Measurements from ENCODE around the gene CCDC51. TPM values are rescaled to one million over a fixed set of nuclear protein-coding genes. Genes with fewer than 3 reads are reported as not detected.

CCDC51 gene
- total RNA-seq, 1 donor from 2014 or later, result 11.5 TPM

DNA sequence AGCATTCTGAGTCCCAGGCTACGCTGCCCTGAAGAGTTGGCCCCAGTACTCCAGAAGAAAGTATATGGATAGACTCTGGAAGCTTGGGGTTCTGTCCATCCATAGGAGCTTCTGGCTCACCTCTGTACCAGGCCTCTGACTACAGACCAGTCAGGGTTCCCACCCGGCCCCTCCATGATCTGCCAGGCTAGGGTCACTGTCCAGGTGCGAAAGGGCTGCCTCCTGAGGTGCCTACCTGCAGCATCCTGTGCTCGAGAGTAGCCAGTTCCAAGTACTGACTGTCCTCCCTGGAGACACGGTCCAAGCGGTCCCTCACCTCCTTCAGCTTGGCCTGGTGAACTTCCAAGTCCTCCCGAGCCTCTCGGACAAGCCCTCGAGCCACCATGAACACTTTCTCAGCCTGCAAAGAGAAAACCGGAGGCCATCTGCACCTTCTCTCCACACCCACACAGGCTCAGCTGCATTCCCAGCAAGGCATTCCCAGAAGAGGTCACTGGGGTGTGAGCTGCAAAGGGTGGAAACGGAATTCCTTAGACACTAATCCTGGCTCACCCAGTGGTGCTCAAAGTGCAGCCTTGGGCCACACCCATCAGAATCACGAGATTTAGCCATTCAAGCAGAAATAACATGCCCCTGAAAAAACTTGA is 6.3 kb downstream of the CCDC51 start:
- no peak for DNase-seq

DNA sequence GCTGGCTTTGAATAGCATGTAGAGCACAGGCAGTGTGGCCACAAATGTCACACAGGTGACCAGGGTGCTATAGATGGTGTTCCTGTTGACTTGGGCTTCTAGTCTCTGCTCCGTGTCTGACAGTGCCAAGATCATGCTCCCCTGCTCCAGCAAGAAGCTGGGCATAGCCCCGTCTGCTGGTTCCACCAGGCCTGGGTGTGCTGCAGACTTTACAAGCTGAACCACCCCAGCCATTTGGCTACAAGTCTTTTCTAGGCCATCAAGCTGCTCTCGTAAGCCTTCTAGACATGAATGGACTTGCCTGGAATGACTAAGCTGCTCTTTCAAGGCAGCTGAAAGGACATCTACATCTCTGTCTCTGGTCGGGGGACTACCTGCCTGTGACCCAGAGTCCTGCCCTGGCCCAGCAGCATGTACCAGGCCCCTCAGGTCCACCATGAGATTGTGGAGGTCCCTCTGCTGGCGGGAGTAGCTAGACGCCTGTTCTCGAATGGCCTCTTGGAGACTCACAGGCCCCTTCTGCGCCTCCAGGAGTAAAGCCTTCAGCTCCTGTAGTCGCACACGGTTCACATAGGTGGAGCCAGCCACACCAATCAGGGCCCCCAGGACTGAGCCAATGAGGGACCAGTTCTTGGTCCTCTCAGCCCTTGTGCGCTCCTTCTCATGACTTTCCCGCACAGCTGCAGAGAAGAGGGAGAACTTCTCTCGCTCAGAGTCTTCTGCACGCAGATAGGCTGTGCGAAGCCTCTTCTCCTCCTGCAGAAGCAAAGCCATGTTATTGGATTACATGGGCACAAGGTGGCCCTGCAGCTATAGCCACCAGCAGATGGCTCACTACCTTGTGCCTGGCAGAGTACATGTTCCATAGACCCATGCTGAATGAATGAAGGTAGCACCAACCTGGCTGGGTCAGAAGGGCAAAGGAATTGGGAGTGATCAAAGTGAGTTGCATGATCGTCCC is 7.2 kb downstream of the CCDC51 start:
- DNase-seq, result no peak

DNA sequence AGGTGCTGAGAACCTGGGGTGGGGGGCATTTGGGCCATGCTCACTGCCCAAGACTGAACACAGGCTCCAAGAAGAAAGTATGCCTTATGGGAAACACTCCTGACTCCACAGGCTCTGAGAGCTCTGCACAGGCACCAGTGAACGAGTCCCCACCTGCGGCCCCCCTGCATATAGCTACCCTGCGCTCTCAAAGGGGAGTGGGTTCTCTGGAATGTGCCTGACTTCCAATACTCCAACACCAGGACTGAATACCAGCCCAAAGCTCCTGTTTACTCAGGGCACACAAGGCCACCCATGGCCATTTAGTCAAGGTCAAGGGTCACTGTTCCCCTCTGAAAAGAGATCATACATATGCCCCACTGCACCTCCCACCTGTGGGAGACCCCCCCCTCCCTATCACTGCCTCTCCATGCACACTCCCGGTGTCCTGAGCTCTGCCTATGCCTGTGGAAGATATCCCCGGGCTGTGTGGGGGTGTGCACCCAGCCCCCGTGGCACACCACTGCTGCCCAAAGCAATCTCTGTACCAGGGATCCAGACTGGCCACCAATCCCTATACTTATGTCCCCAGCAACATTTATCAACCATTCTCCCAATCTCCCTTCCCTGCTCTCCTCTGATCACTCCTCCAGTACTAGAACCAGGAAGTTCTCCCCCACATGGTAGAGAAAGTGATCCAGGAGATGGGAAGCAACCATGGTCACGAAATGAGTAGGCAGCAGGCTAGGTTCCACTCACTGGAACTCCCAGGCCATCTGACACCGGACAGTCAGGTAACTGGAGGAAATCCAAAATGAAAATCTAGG is 8.5 kb downstream of the CCDC51 start:
- DNase-seq, result no peak

DNA sequence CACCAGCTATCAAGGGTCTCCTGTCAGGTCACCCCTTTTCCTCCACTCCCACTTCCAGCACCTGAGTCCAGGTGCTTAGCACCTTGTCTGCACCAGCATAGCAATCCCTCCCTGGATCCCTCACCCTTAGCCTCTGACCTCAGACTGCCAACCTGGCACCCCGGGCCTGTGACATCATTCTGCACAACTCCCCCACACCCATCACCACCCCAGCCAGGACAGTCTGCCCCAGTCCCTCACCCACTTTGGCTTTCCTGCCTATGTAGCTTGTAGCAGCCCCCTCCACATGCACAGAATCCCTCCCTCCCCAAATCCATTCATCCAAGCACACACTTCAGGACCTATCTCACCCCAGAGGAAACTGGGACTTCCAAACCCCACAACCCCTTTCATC is 9.2 kb downstream of the CCDC51 start:
- DNase-seq, result no peak

DNA sequence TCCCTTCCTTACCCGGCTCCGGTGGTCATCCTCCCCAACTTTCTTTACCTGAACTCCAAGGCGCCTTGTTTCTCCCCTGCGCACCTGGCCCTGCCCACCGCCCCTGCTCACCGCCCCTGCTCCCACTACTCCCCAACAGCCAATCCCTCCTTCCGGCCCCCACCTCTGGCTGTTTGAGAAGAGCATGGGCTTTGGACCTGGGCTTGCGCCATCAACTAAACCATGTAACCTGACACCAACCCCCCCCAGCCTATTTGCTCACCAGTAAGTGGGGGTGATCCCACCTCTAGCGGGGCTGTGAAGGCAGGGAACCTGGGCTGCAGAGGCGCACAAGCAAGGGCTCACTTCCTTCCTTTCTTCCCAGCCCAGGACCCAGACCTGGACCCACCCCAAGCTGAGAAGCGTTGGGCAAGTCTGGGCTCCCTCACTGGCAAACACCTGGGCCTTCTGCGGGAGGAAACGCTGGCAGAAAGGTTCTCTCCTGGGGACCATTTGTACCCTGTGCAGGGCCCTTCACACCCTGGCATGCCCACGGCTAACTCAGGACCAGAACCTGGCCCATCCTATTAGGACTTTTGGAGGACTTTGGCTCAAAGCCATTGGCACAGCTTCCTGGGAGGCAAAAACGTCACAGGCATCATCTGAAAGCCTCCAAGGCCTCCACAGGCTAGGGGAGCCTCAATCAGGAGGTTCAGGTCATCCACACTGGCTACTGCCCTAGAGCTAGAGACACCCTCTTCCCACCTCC is 9.8 kb downstream of the CCDC51 start, which contains the start of gene PLXNB1:
TSS of gene PLXNB1 (minus strand) at position 127 of the 748 bp plus-strand sequence. CDS start 5,475 bp downstream, outside the sequence.
- peak; percentile 85 for DNase-seq

DNA sequence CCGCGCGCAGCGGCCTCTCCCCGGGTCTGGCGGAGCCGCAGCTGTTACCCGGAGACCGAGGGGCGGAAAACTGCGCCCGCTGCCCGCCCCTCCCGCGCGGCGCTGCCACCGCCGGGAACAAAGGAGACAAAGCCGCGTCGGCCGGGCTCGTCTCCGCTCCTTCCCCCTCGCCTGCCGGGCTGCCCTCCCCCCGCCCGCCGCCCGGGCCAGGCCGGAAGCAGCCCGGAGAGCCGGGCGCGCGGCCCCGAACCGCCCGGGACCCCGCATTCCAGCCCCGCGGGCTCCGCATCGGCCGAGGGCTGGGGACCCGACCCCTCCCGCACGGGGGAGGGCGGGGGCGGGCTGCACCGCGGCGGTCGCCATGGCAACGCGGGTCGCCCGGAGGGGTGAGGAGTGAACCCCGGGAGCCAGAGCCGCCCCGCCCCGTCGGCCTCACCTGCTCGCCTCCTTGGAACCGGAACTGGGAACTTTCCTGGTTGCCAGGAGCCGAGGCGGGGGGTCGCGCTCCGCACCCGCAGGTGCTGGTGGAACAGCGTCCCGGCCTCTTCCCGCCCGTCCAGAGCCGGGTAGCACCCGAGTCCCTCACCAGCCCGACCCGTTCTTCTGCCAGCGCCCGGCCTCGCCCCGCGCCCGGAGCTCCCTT is 10.5 kb downstream of the CCDC51 start:
- peak; percentile 66 for DNase-seq

DNA sequence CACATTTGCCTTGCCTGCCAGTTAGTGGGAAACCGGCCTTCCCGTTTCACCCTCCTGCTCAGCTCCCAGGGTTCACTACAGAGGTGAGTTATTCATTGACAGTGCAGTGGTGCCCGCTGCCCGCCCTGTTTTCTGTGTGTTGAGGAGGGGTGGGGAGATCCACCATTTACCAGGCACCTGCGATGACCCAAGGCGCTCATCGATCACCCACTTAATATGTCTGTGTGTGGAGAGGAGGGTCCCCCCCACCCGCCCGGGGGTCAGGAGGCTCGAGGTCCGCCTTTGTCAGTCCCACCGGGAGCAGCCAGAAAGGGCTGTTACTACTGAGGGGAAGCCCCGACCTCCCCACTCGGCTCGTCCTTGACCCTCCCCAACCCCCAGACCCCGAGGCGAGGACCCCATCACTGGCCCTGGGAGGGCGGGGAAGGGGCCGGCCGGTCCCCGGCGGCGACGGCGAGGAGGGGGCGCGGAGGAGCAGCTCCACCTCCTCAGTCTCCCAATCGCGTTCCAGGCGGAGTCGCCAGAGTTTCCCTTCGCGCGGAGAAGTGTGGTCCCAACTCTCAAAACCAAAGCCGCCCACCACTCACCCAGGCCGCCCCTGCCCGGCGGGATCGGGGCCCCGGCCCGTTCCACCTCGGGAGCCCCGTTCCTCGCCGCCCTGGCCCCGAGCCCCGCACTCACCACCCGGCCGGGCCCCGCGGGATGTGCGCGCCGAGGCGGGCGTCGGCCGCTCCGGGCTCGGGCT is 11.2 kb downstream of the CCDC51 start:
- DNase-seq, result peak; percentile 84

DNA sequence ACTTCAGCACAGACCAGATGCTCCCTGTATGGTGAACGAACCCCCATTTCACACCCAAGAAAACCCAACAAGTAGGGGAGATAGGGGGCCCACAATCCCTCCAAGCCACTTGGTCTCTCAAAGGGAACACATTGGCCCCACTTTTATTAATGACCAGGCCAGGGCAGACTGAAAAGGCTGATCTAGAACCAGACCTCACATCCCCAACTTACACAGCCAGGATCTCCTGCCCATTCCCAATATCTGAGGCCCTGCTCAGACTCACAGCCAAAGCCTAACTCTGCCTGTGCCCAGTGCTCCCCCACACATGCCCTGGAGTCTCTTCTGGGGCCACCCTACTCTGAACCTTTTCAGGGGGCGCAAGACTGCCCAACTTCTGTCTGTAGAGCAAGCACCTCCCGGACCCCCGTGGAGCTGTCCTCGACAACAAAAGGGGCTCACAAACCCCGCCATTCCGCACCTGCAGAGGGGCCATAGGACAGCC is 11.8 kb downstream of the CCDC51 start:
- DNase-seq, result no peak

DNA sequence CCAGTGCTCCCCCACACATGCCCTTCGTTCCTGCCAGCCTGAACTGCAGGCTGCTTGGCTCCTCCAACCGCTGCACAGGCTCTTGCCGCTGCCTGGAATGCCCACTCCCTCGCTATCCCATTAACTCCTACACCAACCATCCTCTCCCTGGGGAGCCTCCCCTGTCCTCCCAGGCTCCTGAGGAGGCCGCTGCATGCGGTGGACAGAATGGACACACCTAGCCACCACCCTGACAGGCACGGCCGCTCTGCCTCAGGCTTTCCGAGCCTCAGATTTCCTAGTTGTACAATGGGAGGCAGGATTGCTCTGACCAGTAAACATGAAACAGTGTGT is 12.3 kb downstream of the CCDC51 start:
- no peak for DNase-seq

DNA sequence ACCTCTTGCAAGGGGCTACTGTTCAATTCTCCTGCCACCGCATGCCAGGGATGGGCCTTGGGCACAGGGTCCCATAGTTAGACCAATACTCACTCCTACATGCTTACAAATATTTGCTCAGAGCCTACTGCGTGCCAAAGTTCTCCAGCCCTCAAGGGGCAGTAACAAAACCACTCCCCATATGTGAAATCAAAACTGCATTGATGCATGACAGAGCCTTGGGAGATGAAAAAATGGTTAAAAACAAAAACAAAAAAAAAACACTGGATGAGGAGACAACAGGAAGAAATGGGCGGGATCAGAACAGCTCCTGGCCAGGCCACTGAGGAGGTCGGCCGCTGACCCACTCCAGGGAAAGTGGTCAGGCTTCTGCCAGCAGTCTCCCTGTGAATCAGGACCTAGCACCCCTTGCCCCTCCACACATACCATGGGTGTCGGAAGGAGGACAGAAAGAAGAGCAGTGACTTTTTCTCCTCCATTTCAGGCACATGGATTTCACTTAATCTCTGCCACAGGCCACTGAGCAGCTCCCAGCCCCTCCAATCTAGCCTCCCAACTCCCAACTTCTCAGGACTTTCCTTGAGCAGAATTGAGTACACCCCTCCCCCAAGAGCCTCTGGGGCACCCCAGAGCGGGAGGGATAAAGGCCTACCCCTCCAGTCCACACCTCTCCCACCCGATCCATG is 12.8 kb downstream of the CCDC51 start:
- no peak for DNase-seq

DNA sequence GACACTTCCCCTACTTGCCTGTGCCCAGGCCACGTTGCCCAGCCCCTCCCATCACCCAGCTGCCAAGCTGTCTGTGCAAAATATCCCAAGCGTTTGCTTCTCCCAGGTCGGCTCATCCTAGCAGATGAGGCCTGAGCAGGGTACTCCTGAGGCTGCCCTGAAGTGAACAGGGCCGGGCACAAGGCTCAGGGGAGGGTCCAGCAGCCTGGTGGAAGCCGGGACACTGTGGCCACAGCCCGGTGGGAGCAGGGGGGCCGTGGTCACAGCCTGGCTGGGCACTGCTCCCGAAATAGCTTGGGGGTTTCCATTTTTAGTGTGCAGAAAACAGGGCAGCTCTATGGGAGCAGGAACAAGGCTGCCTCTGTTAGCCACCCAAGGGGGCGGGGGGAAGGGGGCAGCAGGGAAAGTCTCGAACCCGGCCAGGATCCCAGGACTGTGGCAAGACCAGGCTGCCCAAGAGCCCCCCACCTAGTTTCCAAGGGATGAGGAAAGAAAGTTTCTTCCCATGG is 13.5 kb downstream of the CCDC51 start:
- peak; percentile 61 for DNase-seq

DNA sequence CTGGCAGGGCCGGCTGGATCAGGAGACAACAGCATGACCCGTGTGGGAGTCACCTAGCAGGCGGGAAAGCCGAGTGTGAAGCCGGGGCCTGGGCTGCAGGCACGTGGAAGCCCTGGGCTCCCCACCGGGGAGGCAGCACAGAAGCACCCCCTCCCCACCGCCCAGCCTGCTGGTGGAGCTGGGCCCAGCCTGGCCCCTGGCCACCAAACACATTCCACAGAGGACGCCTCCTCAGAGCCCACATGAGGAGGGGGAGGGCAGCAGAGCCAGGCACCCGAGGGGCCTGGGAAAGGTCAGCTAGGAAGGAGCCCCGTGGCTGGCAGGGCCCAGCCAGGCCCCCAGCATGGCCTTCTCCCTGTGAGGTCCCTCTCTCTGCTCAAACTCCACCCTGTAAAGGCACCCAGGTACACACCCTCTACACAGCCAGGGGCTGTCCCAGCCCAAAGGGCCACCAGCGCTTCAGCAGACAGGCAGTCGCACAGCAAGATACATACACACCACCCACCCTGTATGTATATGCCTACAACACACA is 14.6 kb downstream of the CCDC51 start:
- DNase-seq, result no peak

DNA sequence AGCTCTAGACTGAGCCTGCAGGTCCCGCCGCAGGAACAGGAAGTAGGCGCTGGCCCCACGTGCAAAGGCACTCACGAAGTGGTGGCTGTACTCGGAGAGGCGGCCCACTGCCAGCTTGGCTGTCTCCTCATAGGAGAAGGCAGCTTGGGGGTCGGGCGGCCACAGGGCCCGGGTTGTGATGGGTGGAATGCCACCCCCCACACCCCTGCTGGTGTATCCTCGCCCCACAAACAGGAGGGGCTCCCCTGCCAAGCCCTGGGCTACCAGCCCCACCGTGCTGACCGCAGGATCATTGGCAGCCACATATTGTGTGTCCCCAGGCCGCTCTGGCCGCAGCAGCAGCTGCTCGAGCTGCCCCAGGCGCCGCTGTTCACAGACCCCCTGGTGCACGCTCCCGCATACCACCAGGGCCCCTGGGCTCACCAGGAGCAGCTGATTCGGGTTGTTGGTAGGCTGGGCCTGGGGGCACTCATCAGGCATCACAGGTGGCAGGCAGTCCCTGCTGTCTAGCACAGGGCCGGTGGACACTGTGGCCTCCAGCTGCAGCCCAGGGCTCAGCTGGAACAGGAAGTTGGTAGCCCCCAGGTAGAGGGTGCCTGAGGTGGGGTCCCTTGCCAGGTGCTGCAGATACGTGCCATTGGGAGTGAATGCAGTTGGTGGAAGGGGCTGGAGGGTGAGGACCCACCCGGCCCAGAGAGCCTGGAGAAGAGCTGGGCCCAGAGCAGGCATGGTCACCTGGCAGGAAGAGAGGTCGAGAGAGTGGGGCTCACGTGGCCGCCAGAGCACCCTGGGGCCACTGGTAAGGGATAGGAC is 15.8 kb downstream of the CCDC51 start:
- DNase-seq, result no peak

DNA sequence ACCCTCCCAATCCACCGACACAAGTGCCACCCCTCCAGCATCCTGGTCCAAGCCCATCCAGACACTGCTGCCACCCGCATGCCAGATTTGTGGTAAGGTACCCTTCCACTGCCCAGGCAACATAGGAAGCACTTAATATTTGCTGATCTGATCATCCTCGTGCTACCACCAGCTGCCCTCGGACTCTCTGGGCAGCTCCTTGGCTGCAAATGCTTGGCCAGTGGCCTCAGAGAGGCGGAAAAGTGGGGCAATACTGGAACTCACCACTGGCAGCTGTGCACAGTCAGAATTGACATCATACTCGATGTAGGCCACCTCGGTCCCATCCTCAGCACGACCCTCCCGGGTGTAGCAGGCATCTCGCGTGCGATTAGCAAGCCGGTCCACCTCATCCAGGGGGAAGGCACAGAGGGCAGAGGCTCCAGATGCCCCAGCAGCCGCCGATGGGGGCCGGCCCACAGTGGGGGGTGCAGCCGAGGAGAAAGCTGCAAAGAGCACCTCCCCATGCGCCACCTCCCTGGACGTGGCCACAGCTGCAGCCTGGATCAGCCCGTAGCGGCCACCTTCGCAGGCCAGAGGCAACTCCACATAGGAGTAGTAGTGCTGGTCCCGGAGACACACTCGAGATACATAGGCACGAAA is 16.6 kb downstream of the CCDC51 start:
- DNase-seq, result no peak

DNA sequence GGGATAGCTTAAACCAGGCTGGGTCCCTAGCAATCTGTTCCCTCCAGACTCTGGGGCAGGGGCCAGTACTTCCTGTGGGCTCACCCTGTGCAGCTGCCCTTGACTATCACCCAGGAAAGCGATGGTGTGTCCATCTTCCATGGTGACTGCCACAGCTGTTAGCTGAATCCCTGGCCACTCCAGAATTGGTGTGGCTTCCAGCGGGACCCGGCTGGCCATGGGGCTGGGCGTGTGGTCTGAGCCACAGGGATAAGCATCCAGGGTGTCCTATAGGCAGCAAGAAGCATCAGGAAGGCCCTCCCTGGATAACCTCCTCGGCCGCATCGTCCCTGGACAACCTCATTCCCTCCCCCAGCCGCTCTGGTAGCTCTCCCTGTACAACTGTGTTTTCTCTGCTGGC is 17.2 kb downstream of the CCDC51 start:
- DNase-seq, result no peak

DNA sequence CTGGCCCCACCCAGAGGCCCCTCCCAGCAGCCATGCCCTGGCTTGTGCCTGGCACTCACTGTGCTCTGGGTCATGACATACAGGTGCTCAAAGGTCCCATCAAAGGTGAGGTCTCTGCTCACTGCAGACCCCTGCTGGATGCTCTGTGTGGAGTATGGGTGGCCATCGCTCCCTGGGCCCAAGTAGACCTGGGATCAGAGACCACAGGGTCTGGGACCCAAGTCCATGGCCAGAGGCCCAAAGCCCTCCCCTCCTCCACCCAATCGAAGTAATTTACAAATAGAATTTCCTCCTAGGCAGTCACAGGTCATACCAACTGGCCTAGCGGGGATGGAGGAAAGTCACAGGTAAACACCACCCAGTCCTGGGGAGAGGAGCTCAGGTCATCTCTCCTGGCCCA is 17.6 kb downstream of the CCDC51 start:
- no peak for DNase-seq

DNA sequence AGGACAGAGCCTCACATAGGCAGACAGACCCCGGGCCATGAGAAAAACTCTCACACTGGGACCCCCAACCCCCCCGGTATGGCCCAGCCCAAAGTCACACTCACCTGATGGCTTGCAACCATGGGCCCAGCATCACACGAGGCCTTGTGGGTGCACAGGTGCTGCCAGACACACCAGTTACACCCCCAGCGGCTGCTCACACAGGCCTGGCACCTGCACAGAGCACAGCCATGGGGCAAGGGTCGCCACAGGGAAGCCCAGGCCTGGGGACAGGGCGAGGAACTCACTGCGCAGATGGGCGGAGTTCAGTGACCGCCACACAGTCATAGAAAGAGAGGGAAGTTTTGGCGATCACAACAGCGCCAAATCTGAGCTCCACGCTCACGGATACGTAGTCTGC is 19.4 kb downstream of the CCDC51 start:
- no peak for DNase-seq

DNA sequence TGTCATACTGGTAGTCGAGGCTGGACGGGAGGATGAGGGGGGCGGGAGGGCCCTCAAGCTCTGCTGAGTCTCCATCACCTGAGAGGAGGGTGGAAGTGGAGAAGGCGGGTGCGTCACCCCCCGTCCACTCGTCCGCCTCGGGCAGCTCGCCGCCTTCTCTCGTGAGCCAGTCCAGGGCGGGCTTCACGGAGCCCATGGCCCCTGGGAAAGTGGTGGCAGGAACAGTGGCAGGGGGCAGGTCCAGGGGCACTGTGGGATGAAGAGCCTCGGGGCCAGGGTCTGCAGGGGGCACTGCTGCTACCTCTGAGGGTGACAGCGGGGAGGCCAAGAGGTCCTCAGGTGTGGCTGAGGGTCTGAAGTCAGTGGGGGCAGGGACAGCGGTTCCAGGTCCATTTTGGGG is 20.3 kb downstream of the CCDC51 start:
- no peak for DNase-seq
